ENCODE results near the gene ARPC2. TPM values are rescaled to one million over a fixed set of nuclear protein-coding genes. Genes with fewer than 3 reads are reported as not detected.
A peak's percentile ranks its signal among the peaks of the same experiment; 100 is the strongest.

The ARPC2 gene
- polyA plus RNA-seq (144 and 167 TPM in 2 replicates), polyA minus RNA-seq (129 and 137 TPM in 2 replicates)

DNA sequence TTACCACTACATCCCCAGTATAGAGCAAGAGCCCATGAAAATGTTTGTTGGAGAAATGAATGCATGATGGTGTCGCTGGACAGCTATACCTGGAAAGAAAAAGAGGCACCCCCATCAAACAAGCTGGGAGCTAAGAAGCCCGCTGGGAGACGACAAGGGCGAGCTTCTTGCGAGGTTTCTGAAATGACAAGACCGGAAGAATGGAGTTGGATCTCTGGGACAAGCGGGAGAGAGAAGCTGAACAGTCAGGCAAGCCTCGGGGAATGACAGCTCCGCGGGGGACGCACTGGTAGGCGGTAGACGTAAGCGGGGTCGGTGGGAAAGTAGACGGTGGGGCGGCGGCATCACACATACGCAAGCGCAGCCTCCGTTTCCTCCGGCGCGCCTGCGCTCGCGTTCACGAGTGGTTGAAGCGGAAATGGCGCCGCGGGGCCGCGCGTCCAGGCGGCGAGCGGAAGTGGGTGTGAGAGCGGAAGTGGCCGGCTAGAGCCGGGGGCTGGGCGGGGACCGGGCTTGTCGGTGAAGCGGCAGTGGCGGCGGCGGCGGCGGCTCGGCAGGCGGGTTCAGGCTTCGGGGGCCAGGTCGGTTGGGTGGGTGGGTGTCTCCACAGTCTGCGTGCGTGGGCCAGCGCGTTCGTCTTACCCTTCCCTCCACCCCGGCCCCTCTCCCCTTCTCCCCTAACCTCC, at the start of gene ARPC2:
TSS of gene ARPC2 (plus strand) at position 516 of the 686 bp plus-strand sequence. CDS start 282 bp downstream, outside the sequence.
- Histone ChIP-seq H3K36me3 (ENCODE audit: insufficient read depth, low read length) (no peaks in the 10 kb centered on the region), H3K9me2 (ENCODE audit: insufficient read depth, low read length) (no peaks in the 10 kb centered on the region), H3K4me3 (ENCODE audit: low read length) (peak within 1 kb of the TSS; percentile 86), H4K20me1 (ENCODE audit: insufficient read depth) (peaks cover 8% of the 10 kb centered on the region), H3K27me3 (ENCODE audit: insufficient read depth, low read depth, low read length) (no peaks in the 10 kb centered on the region), H3K4me2 (ENCODE audit: low read length) (peak within 1 kb of the TSS; percentile 90), H2AFZ (ENCODE audit: low read depth, low read length) (peak within 1 kb of the TSS; percentile 96), H3K27ac (ENCODE audit: low read length) (peak within 1 kb of the TSS; percentile 99), H3K79me2 (replicated peaks; ENCODE audit: insufficient read depth, low read length) (peaks cover 47% of the 10 kb centered on the region), H3F3A (ENCODE audit: insufficient read depth, low read length, poor library complexity, severe bottlenecking) (peaks cover 6% of the 10 kb centered on the region), H3K9ac (ENCODE audit: low read length) (peak within 1 kb of the TSS; percentile 95), H3K9me3 (ENCODE audit: low read length) (no peaks in the 10 kb centered on the region)
- peak; percentile 81 for TF ChIP-seq EP300 (conservative IDR thresholded peaks at IDR 0.05; ENCODE audit: poor library complexity, severe bottlenecking)
- TF ChIP-seq EZH2 (IDR thresholded peaks at IDR 0.05; ENCODE audit: borderline replicate concordance, insufficient read depth, low read length, poor library complexity, severe bottlenecking): no peak
- peak; percentile 8 for TF ChIP-seq MXI1 (conservative IDR thresholded peaks at IDR 0.05; ENCODE audit: poor library complexity, severe bottlenecking)
- peak; percentile 87 for TF ChIP-seq TAF1 (IDR thresholded peaks at IDR 0.05; ENCODE audit: low read depth)
- TF ChIP-seq, protein P1, sequence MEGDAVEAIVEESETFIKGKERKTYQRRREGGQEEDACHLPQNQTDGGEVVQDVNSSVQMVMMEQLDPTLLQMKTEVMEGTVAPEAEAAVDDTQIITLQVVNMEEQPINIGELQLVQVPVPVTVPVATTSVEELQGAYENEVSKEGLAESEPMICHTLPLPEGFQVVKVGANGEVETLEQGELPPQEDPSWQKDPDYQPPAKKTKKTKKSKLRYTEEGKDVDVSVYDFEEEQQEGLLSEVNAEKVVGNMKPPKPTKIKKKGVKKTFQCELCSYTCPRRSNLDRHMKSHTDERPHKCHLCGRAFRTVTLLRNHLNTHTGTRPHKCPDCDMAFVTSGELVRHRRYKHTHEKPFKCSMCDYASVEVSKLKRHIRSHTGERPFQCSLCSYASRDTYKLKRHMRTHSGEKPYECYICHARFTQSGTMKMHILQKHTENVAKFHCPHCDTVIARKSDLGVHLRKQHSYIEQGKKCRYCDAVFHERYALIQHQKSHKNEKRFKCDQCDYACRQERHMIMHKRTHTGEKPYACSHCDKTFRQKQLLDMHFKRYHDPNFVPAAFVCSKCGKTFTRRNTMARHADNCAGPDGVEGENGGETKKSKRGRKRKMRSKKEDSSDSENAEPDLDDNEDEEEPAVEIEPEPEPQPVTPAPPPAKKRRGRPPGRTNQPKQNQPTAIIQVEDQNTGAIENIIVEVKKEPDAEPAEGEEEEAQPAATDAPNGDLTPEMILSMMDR (IDR thresholded peaks at IDR 0.05; ENCODE audit: poor library complexity, severe bottlenecking): no peak
- TF ChIP-seq SMC3 (conservative IDR thresholded peaks at IDR 0.05; ENCODE audit: poor library complexity): peak; percentile 15
- TF ChIP-seq, protein P2, sequence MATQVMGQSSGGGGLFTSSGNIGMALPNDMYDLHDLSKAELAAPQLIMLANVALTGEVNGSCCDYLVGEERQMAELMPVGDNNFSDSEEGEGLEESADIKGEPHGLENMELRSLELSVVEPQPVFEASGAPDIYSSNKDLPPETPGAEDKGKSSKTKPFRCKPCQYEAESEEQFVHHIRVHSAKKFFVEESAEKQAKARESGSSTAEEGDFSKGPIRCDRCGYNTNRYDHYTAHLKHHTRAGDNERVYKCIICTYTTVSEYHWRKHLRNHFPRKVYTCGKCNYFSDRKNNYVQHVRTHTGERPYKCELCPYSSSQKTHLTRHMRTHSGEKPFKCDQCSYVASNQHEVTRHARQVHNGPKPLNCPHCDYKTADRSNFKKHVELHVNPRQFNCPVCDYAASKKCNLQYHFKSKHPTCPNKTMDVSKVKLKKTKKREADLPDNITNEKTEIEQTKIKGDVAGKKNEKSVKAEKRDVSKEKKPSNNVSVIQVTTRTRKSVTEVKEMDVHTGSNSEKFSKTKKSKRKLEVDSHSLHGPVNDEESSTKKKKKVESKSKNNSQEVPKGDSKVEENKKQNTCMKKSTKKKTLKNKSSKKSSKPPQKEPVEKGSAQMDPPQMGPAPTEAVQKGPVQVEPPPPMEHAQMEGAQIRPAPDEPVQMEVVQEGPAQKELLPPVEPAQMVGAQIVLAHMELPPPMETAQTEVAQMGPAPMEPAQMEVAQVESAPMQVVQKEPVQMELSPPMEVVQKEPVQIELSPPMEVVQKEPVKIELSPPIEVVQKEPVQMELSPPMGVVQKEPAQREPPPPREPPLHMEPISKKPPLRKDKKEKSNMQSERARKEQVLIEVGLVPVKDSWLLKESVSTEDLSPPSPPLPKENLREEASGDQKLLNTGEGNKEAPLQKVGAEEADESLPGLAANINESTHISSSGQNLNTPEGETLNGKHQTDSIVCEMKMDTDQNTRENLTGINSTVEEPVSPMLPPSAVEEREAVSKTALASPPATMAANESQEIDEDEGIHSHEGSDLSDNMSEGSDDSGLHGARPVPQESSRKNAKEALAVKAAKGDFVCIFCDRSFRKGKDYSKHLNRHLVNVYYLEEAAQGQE (IDR thresholded peaks at IDR 0.05; ENCODE audit: borderline replicate concordance): peak; percentile 63
- TF ChIP-seq RAD21 (conservative IDR thresholded peaks at IDR 0.05): no peak
- TF ChIP-seq POLR2AphosphoS5 (IDR thresholded peaks at IDR 0.05): peak; percentile 90

DNA sequence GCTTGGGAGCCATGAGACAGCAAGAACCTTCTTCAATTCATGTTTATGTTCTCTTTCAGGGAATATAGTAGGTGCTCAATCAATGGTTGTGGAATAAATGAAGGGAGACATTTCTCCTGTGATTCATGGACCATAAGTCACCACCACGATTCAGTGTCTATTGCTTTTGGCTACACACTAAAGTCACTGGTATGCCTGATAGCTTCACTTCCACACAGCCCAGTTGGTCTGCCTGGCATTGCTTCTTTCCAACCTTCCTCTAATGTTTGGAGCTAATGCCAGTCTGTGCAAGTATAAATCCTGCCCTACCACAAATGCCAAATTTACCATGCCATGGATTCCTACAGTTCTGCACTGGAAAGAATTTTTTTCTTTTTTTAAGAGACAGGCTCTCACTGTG, 49.0 kb upstream of the ARPC2 start:
- H3K27ac ChIP-seq (ENCODE audit: low read length): no peak overlapping the region
- H3K27me3 ChIP-seq (ENCODE audit: insufficient read depth, low read depth, low read length): no peaks in the 10 kb centered on the region
- no peaks in the 10 kb centered on the region for H3F3A ChIP-seq (ENCODE audit: insufficient read depth, low read length, poor library complexity, severe bottlenecking)
- H4K20me1 ChIP-seq (ENCODE audit: insufficient read depth): no peaks in the 10 kb centered on the region
- H3K79me2 ChIP-seq (replicated peaks; ENCODE audit: insufficient read depth, low read length): no peaks in the 10 kb centered on the region
- H3K9ac ChIP-seq (ENCODE audit: low read length): no peak overlapping the region
- no peak overlapping the region for H2AFZ ChIP-seq (ENCODE audit: low read depth, low read length)
- no peaks in the 10 kb centered on the region for H3K9me2 ChIP-seq (ENCODE audit: insufficient read depth, low read length)
- no peaks in the 10 kb centered on the region for H3K36me3 ChIP-seq (ENCODE audit: insufficient read depth, low read length)
- TF ChIP-seq, protein P2 (IDR thresholded peaks at IDR 0.05; ENCODE audit: borderline replicate concordance): no peak
- TF ChIP-seq RAD21 (conservative IDR thresholded peaks at IDR 0.05) (no peak), EZH2 (IDR thresholded peaks at IDR 0.05; ENCODE audit: borderline replicate concordance, insufficient read depth, low read length, poor library complexity, severe bottlenecking) (no peak), MXI1 (conservative IDR thresholded peaks at IDR 0.05; ENCODE audit: poor library complexity, severe bottlenecking) (no peak), TAF1 (IDR thresholded peaks at IDR 0.05; ENCODE audit: low read depth) (no peak), EP300 (conservative IDR thresholded peaks at IDR 0.05; ENCODE audit: poor library complexity, severe bottlenecking) (no peak), POLR2AphosphoS5 (IDR thresholded peaks at IDR 0.05) (no peak), SMC3 (conservative IDR thresholded peaks at IDR 0.05; ENCODE audit: poor library complexity) (no peak)
- TF ChIP-seq, protein P1 (IDR thresholded peaks at IDR 0.05; ENCODE audit: poor library complexity, severe bottlenecking): no peak
- no peak overlapping the region for H3K4me2 ChIP-seq (ENCODE audit: low read length)
- H3K4me3 ChIP-seq (ENCODE audit: low read length): no peak overlapping the region
- H3K9me3 ChIP-seq (ENCODE audit: low read length): no peaks in the 10 kb centered on the region
